ENCODE measurements around the gene CDC42.
A peak's percentile ranks its signal among the peaks of the same experiment; 100 is the strongest.

Gene CDC42

DNA sequence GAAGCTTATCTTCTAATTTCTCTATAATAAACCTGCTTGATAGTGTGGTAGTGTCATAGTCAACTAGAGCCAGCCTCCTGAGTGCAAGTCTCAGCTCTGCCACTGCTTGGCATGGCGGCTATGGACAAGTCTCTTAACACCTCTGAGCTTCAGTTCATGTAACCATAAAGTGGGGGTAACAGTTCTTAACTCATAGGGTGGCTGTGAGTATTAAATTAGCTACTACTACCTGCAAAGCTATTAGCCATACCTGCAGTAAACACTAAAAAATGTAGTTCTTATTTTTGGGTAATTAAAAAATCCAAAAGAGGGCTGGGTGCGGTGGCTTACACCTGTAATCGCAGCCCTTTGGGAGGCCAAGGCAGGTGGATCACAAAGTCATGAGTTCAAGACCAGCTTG is 2.2 kb upstream of the CDC42 start:
- DNase-seq (ENCODE audit: extremely low spot score): no peak
- POLR2A ChIA-PET: interaction anchor here (1.1 kb wide), 1 partner anchor 25 kb away, joined by 6 read pairs; no protein-coding TSS in a partner anchor
- CTCF ChIA-PET: interaction anchor here (1.0 to 1.7 kb wide), 3 partner anchors 13 to 26 kb away, joined by 4 to 6 read pairs (median 5); no protein-coding TSS in a partner anchor
- TF ChIP-seq CTCF (IDR thresholded peaks at IDR 0.05; ENCODE audit: control extremely low read depth, extremely low read depth, low read depth, missing control alignments): no peak

- CTCF ChIA-PET: interaction anchor here (1.5 to 1.7 kb wide), 3 partner anchors 11 to 29 kb away, joined by 3 to 5 read pairs (median 4); no protein-coding TSS in a partner anchor
- DNase-seq (ENCODE audit: extremely low spot score): no peak
- TF ChIP-seq CTCF (IDR thresholded peaks at IDR 0.05; ENCODE audit: control extremely low read depth, extremely low read depth, low read depth, missing control alignments): no peak
- POLR2A ChIA-PET: interaction anchor here (2.0 kb wide), 1 partner anchor 27 kb away, joined by 28 read pairs; no protein-coding TSS in a partner anchor
These were observed 848 bp upstream of the CDC42 start for GRCh38 chr1:22051607-22052114.

GRCh38 chr1:22053017-22053860 is 730 bp downstream of the CDC42 start:
- ChIA-PET POLR2A (interaction anchor here (0.7 to 2.0 kb wide), 4 partner anchors 13 to 35 kb away, joined by 3 to 28 read pairs (median 4); no protein-coding TSS in a partner anchor), CTCF (interaction anchor here (0.9 to 2.5 kb wide), 7 partner anchors 13 to 30 kb away, joined by 3 to 9 read pairs (median 4); no protein-coding TSS in a partner anchor)
- peak; percentile 72 for DNase-seq (ENCODE audit: extremely low spot score)
- TF ChIP-seq CTCF (IDR thresholded peaks at IDR 0.05; ENCODE audit: control extremely low read depth, extremely low read depth, low read depth, missing control alignments): no peak

DNA sequence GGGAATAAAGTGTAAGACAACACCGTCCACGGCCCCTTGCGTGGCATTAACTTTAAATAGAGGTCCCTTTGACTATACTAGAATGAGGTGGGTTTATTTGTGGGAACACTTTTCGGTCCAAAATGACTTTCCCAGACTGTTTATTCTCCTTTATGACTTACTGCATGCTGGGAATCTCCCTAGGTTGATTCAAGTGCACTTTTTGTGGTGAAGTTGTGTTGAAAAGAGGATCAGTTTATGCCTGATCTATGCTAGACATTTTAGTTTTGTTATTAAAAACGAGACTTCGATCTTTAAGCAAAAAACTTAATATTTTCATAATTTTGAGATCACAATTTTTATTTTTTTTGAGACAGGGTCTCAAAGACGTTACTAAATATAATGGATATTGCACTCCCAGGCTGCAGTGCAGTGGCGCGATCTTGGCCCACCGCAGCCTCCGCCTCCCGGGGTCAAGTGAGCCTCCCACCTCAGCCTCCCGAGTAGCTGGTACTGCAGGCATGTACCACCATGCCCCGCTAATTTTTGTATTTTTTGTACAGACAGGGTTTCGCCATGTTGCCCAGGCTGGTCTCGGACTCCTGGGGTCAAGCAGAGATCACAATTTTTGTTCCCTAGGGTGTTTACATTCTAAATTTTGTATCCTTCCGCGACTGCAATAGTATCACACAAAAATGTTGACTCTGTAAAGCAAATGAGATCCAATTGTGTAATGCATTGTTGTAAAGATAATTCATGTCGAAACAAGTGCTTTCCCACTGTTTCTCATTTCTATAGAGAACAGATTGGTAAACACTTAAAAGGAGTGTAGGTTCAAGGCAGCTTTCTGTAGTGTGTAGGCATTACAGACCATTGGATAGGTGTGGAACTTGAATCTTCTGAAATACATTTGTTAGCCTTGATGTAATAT is 1.6 kb downstream of the CDC42 start:
- ChIA-PET POLR2A (interaction anchor here (0.6 to 2.0 kb wide), 2 partner anchors 29 to 1367 kb away, joined by 5 to 28 read pairs; no protein-coding TSS in a partner anchor), CTCF (interaction anchor here (1.1 to 2.5 kb wide), 7 partner anchors 12 to 31 kb away, joined by 3 to 9 read pairs (median 5); no protein-coding TSS in a partner anchor)
- no peak for DNase-seq (ENCODE audit: extremely low spot score)
- no peak for TF ChIP-seq CTCF (IDR thresholded peaks at IDR 0.05; ENCODE audit: control extremely low read depth, extremely low read depth, low read depth, missing control alignments)

DNA sequence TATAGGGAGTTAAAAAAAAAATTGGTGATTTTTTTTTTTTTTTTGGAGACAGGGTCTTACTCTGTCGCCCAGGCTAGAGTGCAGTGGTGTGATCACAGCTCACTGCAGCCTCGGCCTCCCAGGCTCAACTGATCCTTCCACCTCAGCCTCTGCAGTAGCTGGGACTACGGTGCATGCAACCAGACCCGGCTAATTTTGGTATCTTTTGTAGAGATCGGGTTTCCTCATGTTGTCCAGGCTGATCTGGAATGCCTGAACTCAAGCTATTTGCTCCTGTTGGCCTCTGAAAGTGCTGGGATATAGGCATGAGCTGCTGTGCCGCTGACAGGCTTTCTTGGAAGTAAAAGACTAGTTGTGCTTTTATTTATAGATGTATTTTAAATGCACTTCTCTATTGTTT is 3.0 kb downstream of the CDC42 start:
- CTCF ChIA-PET: interaction anchor here (0.9 to 2.0 kb wide), 6 partner anchors 12 to 33 kb away, joined by 3 to 7 read pairs (median 4); no protein-coding TSS in a partner anchor
- no peak for TF ChIP-seq CTCF (IDR thresholded peaks at IDR 0.05; ENCODE audit: control extremely low read depth, extremely low read depth, low read depth, missing control alignments)
- POLR2A ChIA-PET: interaction anchor here (0.6 kb wide), 1 partner anchor 15 kb away, joined by 3 read pairs; no protein-coding TSS in a partner anchor
- DNase-seq (ENCODE audit: extremely low spot score): no peak
